Measurements from ENCODE around the gene RNPC3.
"Not testable (repeated sequence)": the region's sequence is repeated elsewhere in the genome, so short reads cannot be mapped to it uniquely, and the experiment has no call there.

RNPC3 gene

DNA sequence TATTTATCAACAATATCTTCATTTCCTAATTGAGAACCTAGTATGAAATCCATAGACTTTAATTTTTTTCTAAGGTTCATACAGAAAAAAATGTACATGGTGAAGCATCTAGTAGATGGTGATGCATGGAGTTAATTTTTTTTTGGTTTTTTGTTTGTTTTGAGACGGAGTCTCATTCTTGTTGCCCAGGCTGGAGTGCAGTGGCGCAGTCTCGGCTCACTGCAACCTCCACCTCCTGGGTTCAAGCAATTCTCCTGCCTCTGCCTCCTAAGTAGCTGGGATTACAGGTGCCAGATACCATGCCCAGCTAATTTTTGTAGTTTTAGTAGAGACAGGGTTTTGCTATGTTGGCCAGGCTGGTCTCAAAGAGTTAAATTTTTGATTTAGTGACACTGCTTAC, 35.6 kb downstream of the RNPC3 start:
- not testable (repeated sequence) for DNase-seq (ENCODE audit: low read depth in 2 of 2)

DNA sequence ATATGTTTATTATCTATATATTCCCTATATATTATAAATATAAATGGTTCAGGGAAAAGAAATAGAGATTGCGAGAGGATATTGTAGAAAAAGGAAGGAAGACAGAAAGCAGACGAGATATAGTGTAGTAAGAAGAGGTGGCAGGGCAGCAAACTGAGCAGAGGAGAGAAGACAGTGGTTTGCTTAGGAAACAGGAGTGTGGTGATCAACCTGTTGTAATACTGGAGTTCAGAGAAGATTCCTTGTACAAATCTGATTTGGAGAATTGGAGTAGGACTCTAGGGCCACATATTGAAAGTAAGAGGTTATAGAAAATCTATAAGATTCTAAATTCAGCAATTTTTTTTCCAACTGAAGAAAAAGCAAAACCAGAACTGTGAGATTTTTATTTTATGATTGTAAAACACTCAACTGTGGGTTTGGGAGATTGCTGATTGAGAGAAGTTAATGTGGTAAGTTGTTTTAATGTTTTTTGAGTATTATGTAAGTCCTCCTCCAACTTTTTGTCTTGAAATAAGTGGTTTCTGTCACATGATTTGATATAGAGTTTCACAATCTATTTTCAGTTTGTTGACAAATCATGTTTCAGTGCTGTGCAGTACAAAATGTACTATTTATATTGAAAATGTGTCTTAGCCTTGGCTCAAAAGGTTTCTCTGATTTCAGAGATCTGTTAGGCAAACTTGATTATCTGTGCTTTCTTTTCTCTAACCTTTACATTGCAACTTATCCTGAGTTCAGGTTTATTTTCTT, 36.3 kb downstream of the RNPC3 start:
- no peak for DNase-seq (ENCODE audit: low read depth in 2 of 2)

DNA sequence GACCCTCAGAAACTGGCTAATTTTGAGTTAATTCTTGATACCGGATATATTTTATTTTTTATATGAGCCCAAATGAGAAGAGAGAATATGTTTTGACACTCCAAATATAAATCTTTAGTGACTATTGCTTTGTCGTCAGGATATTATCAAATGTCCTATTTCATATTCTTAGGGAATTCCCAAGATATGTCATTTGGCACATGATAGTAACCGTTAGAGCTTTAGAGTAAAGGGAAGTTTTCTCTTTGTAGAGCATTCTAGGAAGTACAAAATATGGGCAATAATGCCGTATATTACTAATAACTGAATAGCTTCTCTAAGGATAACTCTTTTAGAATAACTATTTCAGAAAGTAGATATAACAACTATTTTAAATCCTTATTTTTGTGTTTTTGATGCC, 37.6 kb downstream of the RNPC3 start:
- DNase-seq (ENCODE audit: low read depth in 2 of 2) = no peak

DNA sequence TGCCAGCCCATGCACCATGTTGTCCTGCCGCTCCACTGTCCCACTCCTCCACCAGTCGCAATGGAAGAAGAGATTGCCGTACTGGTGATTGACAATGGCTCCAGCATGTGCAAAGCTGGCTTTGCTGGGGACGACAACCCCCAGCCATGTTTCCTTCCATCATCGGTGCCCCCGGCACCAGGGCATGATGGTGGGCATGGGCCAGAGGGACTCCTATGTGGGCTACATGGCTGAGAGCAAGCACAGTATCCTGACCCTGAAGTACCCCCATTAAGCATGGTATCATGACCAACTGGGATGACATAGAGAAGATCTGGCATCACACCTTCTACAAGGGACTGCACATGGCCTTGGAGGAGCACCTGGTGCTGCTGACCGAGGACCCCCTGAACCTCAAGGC, 44.0 kb downstream of the RNPC3 start:
- no peak for DNase-seq (ENCODE audit: low read depth in 2 of 2)

DNA sequence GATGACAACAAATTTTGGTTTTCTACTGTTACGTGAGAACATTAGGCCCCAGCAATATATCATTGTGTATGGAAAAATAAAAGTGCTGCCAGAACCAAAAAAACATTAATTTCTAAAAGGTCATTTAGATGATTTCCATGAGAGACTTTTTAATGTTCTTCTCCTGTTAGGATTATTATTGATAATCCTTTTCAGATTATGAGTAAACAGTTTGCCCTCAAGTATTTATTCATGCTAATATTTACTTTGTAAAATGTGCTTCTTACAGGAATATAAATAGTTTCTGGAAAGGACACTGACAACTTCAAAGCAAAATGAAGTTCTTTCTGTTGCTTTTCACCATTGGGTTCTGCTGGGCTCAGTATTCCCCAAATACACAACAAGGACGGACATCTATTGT, 45.8 kb downstream of the RNPC3 start, which contains the start of gene AMY2B:
TSS of gene AMY2B (plus strand) at position 301 of the 400 bp plus-strand sequence. CDS start at position 315, 14 bp downstream.
- not testable (repeated sequence) for DNase-seq (ENCODE audit: low read depth in 2 of 2)

DNA sequence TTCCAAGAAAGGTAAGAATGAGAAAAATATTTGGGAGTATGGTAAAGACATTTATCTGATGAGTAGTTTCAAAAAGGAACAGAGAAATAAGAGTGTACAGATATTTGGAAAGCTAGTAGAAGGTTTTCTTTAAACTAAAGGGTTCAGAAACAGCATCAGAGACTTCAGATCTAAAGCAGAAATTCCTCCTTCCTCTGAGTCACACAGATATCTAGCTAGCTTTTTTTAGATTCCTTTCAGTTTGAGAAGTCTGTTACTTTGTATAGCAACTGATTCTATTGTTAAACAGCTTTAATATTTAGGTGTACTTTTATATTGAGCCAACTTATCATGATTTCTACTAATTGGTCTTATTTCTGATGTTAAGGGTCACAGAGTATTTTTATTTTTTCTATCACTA, 50.6 kb downstream of the RNPC3 start:
- DNase-seq (ENCODE audit: low read depth in 2 of 2) = no peak

DNA sequence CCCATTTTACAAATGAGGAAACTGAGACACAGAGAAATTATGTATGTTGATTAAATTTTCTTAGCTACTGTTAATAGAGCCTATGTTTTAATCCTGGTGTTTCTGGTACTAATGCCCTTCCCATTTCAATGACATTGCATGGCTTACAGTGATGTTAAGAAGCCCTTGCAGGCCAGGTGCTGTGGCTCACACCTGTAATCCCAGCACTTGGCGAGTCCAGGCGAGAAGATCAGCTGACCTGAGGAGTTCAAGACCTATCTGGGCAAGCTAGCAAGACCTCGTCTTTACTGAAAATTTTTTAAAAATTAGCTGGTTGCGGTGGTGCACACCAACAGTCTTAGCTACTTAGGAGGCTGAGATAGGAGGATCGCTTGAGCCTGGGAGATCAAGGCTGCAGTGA, 51.3 kb downstream of the RNPC3 start:
- DNase-seq (ENCODE audit: low read depth in 2 of 2) = not testable (repeated sequence)

DNA sequence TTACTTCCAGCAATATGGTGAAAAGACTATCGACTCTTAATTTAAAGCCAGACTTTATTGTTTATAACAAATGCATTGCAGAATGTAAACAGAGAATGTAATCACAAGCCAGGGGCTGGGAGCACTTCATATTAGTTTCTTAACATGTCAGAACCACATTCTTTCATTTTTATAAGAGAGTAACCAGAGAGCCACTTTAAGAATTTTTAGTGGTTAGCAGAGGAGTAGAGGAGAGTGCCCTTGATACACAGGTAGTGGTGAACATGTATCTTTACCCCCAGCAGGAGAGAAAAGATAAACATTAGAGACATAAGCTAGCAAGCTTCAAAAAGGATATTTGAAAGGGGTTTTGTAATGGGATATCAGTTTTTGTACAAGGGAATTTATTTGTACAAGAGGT, 57.0 kb downstream of the RNPC3 start:
- DNase-seq (ENCODE audit: low read depth in 2 of 2) = no peak

DNA sequence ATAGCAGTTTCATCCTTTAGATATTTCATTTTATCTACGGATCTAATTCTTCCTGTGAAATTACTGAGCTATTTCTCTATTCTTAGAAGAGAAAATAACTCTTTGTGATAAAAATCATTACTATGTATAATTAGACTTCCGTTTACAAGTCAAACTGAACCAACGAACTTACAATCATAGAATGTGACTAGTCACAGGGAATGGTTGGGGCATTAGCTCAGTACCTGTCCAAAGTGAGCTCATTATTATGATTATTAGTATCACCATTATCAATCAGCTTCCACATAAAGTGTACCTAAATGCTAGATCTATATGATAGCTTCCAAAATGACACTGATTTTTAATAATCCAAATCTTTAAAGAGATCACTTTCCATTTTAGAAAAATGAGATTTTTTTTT, 58.4 kb downstream of the RNPC3 start:
- no peak for DNase-seq (ENCODE audit: low read depth in 2 of 2)

DNA sequence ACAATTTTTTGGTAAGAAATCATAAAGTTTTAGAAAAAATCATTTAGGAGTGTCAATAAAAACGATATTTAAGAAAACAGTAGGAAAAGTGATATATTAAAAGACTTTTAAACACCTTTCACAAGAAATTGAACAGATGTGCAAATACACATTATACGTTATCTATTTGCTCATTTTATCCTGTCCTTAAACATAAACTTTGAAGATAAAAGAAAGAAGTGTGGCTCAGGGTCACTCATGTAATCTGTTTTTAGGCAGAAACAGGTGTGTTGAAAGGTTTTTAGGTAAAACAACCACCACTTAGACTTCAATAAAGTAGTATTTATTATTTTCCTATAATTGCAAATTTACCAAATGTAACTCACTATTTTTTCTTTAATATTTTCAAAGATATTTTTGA, 59.0 kb downstream of the RNPC3 start:
- DNase-seq (ENCODE audit: low read depth in 2 of 2) = no peak

DNA sequence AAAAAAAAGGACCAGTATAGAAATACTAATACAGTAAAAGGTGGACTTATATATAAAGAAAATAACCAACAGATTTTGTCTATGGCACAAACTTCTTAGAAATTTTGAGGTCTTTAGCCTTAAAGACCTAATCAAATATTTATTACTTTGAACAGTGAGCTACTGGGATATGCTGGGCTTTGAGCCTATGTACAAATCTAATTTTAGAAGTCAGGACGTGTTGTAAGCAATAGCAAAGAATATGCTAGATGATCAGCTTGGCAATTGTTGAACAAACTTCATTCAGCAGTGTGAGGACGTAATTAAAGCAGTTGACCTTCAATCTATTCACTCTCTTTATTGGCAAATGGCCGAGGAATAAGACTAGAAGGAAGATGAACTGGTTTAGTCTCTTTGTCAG, 77.2 kb downstream of the RNPC3 start:
- DNase-seq (ENCODE audit: low read depth in 2 of 2) = not testable (repeated sequence)
